ENCODE measurements around the gene HPSE2. TPM values are rescaled to one million over a fixed set of nuclear protein-coding genes. Genes with fewer than 3 reads are reported as not detected.

Gene HPSE2
- total and polyA plus RNA-seq, 2 experiments from 2014 or later, result 0.10 to 0.24 TPM

DNA sequence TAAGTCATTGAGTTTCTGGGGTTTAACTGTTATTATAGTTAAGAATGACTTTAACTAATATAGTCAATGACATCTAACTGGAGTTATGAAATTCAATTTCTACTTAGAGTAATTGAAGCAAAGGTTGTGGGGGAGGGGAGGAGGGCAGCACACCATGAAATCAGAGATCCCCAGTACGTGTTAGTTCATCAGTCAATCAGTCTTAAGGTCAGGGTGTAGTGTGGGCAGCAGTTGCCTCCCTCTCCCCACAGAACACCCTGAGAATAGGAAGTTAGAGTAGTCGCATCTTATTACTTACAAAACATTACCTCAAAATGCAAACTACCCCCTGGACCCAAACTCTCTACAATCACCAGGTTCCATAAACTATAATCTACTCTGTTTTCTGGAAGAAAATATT, 781.9 kb downstream of the HPSE2 start (continued):
- TF ChIP-seq, protein P1, sequence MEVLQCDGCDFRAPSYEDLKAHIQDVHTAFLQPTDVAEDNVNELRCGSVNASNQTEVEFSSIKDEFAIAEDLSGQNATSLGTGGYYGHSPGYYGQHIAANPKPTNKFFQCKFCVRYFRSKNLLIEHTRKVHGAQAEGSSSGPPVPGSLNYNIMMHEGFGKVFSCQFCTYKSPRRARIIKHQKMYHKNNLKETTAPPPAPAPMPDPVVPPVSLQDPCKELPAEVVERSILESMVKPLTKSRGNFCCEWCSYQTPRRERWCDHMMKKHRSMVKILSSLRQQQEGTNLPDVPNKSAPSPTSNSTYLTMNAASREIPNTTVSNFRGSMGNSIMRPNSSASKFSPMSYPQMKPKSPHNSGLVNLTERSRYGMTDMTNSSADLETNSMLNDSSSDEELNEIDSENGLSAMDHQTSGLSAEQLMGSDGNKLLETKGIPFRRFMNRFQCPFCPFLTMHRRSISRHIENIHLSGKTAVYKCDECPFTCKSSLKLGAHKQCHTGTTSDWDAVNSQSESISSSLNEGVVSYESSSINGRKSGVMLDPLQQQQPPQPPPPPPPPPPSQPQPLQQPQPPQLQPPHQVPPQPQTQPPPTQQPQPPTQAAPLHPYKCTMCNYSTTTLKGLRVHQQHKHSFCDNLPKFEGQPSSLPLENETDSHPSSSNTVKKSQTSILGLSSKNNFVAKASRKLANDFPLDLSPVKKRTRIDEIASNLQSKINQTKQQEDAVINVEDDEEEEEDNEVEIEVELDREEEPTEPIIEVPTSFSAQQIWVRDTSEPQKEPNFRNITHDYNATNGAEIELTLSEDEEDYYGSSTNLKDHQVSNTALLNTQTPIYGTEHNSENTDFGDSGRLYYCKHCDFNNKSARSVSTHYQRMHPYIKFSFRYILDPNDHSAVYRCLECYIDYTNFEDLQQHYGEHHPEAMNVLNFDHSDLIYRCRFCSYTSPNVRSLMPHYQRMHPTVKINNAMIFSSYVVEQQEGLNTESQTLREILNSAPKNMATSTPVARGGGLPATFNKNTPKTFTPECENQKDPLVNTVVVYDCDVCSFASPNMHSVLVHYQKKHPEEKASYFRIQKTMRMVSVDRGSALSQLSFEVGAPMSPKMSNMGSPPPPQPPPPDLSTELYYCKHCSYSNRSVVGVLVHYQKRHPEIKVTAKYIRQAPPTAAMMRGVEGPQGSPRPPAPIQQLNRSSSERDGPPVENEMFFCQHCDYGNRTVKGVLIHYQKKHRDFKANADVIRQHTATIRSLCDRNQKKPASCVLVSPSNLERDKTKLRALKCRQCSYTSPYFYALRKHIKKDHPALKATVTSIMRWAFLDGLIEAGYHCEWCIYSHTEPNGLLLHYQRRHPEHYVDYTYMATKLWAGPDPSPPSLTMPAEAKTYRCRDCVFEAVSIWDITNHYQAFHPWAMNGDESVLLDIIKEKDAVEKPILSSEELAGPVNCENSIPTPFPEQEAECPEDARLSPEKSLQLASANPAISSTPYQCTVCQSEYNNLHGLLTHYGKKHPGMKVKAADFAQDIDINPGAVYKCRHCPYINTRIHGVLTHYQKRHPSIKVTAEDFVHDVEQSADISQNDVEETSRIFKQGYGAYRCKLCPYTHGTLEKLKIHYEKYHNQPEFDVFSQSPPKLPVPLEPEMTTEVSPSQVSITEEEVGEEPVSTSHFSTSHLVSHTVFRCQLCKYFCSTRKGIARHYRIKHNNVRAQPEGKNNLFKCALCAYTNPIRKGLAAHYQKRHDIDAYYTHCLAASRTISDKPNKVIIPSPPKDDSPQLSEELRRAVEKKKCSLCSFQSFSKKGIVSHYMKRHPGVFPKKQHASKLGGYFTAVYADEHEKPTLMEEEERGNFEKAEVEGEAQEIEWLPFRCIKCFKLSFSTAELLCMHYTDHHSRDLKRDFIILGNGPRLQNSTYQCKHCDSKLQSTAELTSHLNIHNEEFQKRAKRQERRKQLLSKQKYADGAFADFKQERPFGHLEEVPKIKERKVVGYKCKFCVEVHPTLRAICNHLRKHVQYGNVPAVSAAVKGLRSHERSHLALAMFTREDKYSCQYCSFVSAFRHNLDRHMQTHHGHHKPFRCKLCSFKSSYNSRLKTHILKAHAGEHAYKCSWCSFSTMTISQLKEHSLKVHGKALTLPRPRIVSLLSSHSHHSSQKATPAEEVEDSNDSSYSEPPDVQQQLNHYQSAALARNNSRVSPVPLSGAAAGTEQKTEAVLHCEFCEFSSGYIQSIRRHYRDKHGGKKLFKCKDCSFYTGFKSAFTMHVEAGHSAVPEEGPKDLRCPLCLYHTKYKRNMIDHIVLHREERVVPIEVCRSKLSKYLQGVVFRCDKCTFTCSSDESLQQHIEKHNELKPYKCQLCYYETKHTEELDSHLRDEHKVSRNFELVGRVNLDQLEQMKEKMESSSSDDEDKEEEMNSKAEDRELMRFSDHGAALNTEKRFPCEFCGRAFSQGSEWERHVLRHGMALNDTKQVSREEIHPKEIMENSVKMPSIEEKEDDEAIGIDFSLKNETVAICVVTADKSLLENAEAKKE (CRISPR knock-in tag; IDR thresholded peaks at IDR 0.05), result no peak

DNA sequence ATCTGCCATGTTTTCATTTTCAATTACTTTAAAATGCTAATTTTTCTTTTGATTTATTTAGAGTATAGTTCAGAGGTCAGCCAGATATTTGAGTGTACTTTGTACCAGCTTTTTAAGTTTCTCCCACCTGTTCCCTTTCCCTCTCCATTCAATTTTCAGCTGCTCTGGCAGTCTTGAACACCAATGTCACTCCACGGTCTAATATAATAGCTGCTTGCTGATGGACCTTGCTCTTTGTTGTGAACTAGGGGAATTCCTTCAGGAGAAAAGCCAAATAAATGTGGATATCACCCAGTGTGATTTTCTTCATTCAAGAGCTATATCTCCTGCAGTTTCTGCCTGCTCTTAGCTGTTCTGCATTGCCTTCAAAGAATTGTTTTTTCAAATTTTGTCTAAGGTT, 785.0 kb downstream of the HPSE2 start:
- Histone ChIP-seq H3K36me3 (ENCODE audit: insufficient read depth) (no peaks in the 10 kb centered on the region), H3K9me2 (ENCODE audit: insufficient read depth) (peaks cover 5% of the 10 kb centered on the region; the same call in 1 of the 2 replicates), H3F3A (replicated peaks; ENCODE audit: low read depth) (no peaks in the 10 kb centered on the region), H3K4me3 (no peak overlapping the region), H3K27ac (ENCODE audit: low read depth) (no peak overlapping the region), H4K20me1 (replicated peaks; ENCODE audit: insufficient read depth) (no peaks in the 10 kb centered on the region), H2AFZ (no peak overlapping the region), H3K27me3 (ENCODE audit: insufficient read depth) (no peaks in the 10 kb centered on the region), H3K4me1 (ENCODE audit: insufficient read depth) (peaks cover 7% of the 10 kb centered on the region), H3K79me2 (replicated peaks; ENCODE audit: insufficient read depth) (no peaks in the 10 kb centered on the region), H3K4me2 (no peak overlapping the region)
- ATAC-seq, result no peak
- Mint-ChIP-seq H3K27me3 (ENCODE audit: insufficient read depth, low read depth, poor library complexity) (no peaks in the 10 kb centered on the region), H3K9me3 (no peaks in the 10 kb centered on the region), H3K4me3 (no peak overlapping the region), H3K36me3 (ENCODE audit: low read depth) (no peaks in the 10 kb centered on the region), H3K27ac (no peak overlapping the region), H3K4me1 (peaks cover 9% of the 10 kb centered on the region)
- no peak for DNase-seq (ENCODE audit: low spot score)
- TF ChIP-seq POLR2AphosphoS5 (IDR thresholded peaks at IDR 0.05; ENCODE audit: low read depth) (no peak), ZNF331 (CRISPR knock-in tag; IDR thresholded peaks at IDR 0.05; ENCODE audit: low read depth) (no peak), EZH2 (IDR thresholded peaks at IDR 0.05; ENCODE audit: low read depth, unreplicated experiment) (no peak), EZH2phosphoT487 (IDR thresholded peaks at IDR 0.05; ENCODE audit: unreplicated experiment) (no peak)
- TF ChIP-seq, protein P2, sequence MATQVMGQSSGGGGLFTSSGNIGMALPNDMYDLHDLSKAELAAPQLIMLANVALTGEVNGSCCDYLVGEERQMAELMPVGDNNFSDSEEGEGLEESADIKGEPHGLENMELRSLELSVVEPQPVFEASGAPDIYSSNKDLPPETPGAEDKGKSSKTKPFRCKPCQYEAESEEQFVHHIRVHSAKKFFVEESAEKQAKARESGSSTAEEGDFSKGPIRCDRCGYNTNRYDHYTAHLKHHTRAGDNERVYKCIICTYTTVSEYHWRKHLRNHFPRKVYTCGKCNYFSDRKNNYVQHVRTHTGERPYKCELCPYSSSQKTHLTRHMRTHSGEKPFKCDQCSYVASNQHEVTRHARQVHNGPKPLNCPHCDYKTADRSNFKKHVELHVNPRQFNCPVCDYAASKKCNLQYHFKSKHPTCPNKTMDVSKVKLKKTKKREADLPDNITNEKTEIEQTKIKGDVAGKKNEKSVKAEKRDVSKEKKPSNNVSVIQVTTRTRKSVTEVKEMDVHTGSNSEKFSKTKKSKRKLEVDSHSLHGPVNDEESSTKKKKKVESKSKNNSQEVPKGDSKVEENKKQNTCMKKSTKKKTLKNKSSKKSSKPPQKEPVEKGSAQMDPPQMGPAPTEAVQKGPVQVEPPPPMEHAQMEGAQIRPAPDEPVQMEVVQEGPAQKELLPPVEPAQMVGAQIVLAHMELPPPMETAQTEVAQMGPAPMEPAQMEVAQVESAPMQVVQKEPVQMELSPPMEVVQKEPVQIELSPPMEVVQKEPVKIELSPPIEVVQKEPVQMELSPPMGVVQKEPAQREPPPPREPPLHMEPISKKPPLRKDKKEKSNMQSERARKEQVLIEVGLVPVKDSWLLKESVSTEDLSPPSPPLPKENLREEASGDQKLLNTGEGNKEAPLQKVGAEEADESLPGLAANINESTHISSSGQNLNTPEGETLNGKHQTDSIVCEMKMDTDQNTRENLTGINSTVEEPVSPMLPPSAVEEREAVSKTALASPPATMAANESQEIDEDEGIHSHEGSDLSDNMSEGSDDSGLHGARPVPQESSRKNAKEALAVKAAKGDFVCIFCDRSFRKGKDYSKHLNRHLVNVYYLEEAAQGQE (IDR thresholded peaks at IDR 0.05; ENCODE audit: unreplicated experiment), result no peak
- TF ChIP-seq, protein P3, sequence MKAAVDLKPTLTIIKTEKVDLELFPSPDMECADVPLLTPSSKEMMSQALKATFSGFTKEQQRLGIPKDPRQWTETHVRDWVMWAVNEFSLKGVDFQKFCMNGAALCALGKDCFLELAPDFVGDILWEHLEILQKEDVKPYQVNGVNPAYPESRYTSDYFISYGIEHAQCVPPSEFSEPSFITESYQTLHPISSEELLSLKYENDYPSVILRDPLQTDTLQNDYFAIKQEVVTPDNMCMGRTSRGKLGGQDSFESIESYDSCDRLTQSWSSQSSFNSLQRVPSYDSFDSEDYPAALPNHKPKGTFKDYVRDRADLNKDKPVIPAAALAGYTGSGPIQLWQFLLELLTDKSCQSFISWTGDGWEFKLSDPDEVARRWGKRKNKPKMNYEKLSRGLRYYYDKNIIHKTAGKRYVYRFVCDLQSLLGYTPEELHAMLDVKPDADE (IDR thresholded peaks at IDR 0.05), result no peak

Measured in GM23338 (cell line).